ENCODE measurements around the gene COBL. TPM values are rescaled to one million over a fixed set of nuclear protein-coding genes. Genes with fewer than 3 reads are reported as not detected.

Gene COBL
- total RNA-seq, 1 experiment from 2014 or later = 52.3 TPM

- H2BK5ac ChIP-seq (ENCODE audit: insufficient read length, low read length) = no peak overlapping the region
- no peak overlapping the region for H2AK5ac ChIP-seq (ENCODE audit: insufficient read length, low read length)
- no peak overlapping the region for H3K27ac Mint-ChIP-seq
- no peak overlapping the region for H3K4me2 ChIP-seq (ENCODE audit: insufficient read depth, insufficient read length, low read length)
- H3K14ac ChIP-seq (ENCODE audit: insufficient read depth, low read length) = no peak overlapping the region
- TF ChIP-seq CTCF (conservative IDR thresholded peaks at IDR 0.05) = no peak
- H3K18ac ChIP-seq (ENCODE audit: insufficient read length, low read depth, low read length) = no peak overlapping the region
- no peaks in the 10 kb centered on the region for H3K27me3 ChIP-seq (ENCODE audit: insufficient read depth, low read length)
- H2BK15ac ChIP-seq (ENCODE audit: low read depth, low read length) = no peak overlapping the region
- no peak overlapping the region for H2BK120ac ChIP-seq (ENCODE audit: low read depth, low read length, poor library complexity, severe bottlenecking)
- no peak for DNase-seq
- no peaks in the 10 kb centered on the region for H3K9me3 ChIP-seq (ENCODE audit: control insufficient read depth, low read depth, low read length)
- no peak overlapping the region for H3K9ac ChIP-seq (ENCODE audit: extremely low read depth, insufficient read length, low read length)
- H3K79me2 ChIP-seq (ENCODE audit: insufficient read depth, low read length) = no peaks in the 10 kb centered on the region
- no peaks in the 10 kb centered on the region for H3K27me3 Mint-ChIP-seq (ENCODE audit: low read depth)
- no peak overlapping the region for H4K5ac ChIP-seq (ENCODE audit: insufficient read length, low read depth, low read length)
- H3K9me3 Mint-ChIP-seq = no peaks in the 10 kb centered on the region
- H3K4ac ChIP-seq (ENCODE audit: low read depth, low read length) = no peak overlapping the region
- no peak overlapping the region for H2BK12ac ChIP-seq (ENCODE audit: insufficient read length, low read depth, low read length)
- H3K27ac ChIP-seq (ENCODE audit: insufficient read length, low read depth, low read length) = no peak overlapping the region
- no peak overlapping the region for H2AFZ ChIP-seq (ENCODE audit: low read length)
- H3K4me1 Mint-ChIP-seq = peaks cover 17 to 22% of the 10 kb centered on the region in 2 experiments
- H3K23me2 ChIP-seq (ENCODE audit: insufficient read length, low read depth, low read length, poor library complexity, severe bottlenecking) = no peaks in the 10 kb centered on the region
- no peak overlapping the region for H4K8ac ChIP-seq (replicated peaks; ENCODE audit: insufficient read length, low read depth, low read length)
- H3K36me3 Mint-ChIP-seq (ENCODE audit: insufficient read depth in 1 of 3, low read depth in 3 of 3) = peaks cover 6 to 15% (median 13%) of the 10 kb centered on the region in 3 experiments; a peak in 6 of 7 replicates
- H3K4me3 Mint-ChIP-seq = no peak overlapping the region
- no peak overlapping the region for H2BK20ac ChIP-seq (ENCODE audit: low read depth, low read length, poor library complexity, severe bottlenecking)
- H4K20me1 ChIP-seq (ENCODE audit: control insufficient read depth, insufficient read depth, insufficient read length) = no peaks in the 10 kb centered on the region
- no peaks in the 10 kb centered on the region; the same call in 1 of the 2 replicates for H3K4me1 ChIP-seq (ENCODE audit: insufficient read depth, low read length)
- H3K23ac ChIP-seq (ENCODE audit: insufficient read length, low read depth, low read length) = no peak overlapping the region
- no peak overlapping the region for H3T11ph ChIP-seq (ENCODE audit: low read length)
- H3K56ac ChIP-seq (ENCODE audit: insufficient read length, low read depth, low read length) = no peak overlapping the region
- WGBS (ENCODE audit: extremely low coverage, insufficient read length, low lambda C conversion rate) = no CpG with 5 or more reads among the region's 1 CpG
- H4K91ac ChIP-seq (ENCODE audit: insufficient read length, low read depth, low read length) = no peak overlapping the region
- H3K79me1 ChIP-seq (ENCODE audit: insufficient read depth, low read depth, low read length, poor library complexity, severe bottlenecking) = no peaks in the 10 kb centered on the region
These were observed 176.8 kb downstream of the COBL start for GRCh38 chr7:51139796-51140195.

All from H9 (cell line).